ENCODE results near the gene DNASE2. TPM values are rescaled to one million over a fixed set of nuclear protein-coding genes. Genes with fewer than 3 reads are reported as not detected.
"Not testable (repeated sequence)": the region's sequence is repeated elsewhere in the genome, so short reads cannot be mapped to it uniquely, and the experiment has no call there.

Gene DNASE2
- total RNA-seq, 1 donor from 2014 or later = 23.6 TPM

DNA sequence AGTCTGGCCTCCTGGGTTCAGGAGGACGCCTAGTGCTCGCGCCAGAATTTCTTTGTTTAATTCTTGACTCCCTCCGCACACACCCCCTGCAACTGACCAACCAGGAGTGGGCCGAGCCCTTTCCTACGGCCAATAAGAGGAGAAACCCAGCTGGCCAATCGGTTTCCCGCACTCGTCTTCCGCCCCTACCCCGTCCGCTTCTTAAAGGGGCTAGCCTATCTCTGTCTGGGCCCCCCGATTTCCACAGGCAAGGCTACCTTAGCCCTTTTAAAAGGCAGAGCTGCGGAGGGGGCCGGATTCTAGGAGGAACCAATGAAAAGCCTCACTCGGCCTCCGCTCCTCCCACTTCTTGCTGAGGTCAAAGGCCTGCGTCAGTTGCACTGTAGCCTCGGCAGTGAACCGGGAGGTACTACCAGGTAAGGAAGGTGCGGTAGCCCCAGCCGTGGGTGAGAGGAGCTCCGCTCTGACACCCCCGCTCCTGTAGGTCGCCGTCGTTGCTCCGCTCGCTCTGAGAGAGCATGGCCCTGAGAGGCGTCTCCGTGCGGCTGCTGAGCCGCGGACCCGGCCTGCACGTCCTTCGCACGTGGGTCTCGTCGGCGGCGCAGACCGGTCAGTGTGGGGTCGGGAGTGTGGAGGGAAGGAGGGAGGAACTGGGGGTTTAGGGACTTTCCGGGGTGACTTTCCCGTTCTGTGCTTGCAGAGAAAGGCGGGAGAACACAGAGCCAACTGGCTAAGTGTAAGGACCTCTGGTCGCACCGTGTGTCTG lies 9.7 kb upstream of the DNASE2 start, which contains the start of gene GCDH:
GCDH (plus strand) TSS at position 374 of the 766 bp plus-strand sequence; CDS start at position 519, 145 bp downstream.
- intact Hi-C loops (cut with DNase I) = loop anchor here (10.0 kb wide), 1 partner anchor 1546 kb away; the partner anchor contains the start of genes CCDC159 and TMEM205
- Histone ChIP-seq H3K9me3 (no peaks in the 10 kb centered on the region), H3K27ac (peak within 1 kb of the TSS; percentile 71), H3K4me3 (peak within 1 kb of the TSS; percentile 89 to 92), H3K4me1 (peaks cover 16% of the 10 kb centered on the region), H3K36me3 (peaks cover 0 to 16% of the 10 kb centered on the region in 2 donors), H3K27me3 (no peaks in the 10 kb centered on the region)
- peak; percentile 99 for DNase-seq (ENCODE audit: extremely low spot score in 2 of 2)
- TF ChIP-seq POLR2AphosphoS5 (IDR thresholded peaks at IDR 0.05; ENCODE audit: insufficient read depth in 1 of 2, low read depth in 1 of 2) (peak; percentile 89 to 93), POLR2A (IDR thresholded peaks at IDR 0.05) (peak in 1 of 2 donors; percentile 40)
- TF ChIP-seq, protein P1, sequence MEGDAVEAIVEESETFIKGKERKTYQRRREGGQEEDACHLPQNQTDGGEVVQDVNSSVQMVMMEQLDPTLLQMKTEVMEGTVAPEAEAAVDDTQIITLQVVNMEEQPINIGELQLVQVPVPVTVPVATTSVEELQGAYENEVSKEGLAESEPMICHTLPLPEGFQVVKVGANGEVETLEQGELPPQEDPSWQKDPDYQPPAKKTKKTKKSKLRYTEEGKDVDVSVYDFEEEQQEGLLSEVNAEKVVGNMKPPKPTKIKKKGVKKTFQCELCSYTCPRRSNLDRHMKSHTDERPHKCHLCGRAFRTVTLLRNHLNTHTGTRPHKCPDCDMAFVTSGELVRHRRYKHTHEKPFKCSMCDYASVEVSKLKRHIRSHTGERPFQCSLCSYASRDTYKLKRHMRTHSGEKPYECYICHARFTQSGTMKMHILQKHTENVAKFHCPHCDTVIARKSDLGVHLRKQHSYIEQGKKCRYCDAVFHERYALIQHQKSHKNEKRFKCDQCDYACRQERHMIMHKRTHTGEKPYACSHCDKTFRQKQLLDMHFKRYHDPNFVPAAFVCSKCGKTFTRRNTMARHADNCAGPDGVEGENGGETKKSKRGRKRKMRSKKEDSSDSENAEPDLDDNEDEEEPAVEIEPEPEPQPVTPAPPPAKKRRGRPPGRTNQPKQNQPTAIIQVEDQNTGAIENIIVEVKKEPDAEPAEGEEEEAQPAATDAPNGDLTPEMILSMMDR (IDR thresholded peaks at IDR 0.05) = no peak

DNA sequence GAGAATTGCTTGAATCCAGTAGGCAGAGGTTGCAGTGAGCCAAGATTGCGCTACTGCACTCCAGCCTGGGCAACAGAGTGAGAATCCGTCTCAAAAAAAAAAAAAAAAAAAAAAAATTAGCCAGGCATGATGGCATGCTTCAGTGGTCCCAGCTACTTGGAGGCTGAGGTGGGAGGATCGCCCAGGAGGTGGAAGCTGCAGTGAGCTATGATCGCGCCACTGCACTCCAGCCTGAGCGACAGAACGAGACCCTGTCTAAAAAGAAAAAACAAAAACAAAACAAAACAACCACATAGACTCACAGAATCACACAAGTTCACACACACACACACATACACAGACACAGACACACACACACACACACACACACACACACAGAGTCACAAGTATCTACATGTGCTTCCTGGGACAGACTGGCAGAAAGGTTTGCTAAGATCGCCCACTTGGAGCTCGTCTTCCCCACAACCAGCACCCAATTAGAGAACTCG lies 9.1 kb upstream of the DNASE2 start:
- Histone ChIP-seq H3K36me3 (peaks cover 0 to 16% of the 10 kb centered on the region in 2 donors), H3K27ac (peak overlapping the region; percentile 71), H3K4me1 (peaks cover 22% of the 10 kb centered on the region), H3K4me3 (peak overlapping the region in 1 of 2 donors; percentile 89)
- DNase-seq (ENCODE audit: extremely low spot score in 2 of 2); H3K27me3 ChIP-seq; H3K9me3 ChIP-seq: not testable (repeated sequence)
- intact Hi-C loops (cut with DNase I) = loop anchor here (10.0 kb wide), 1 partner anchor 1546 kb away; the partner anchor contains the start of genes CCDC159 and TMEM205

DNA sequence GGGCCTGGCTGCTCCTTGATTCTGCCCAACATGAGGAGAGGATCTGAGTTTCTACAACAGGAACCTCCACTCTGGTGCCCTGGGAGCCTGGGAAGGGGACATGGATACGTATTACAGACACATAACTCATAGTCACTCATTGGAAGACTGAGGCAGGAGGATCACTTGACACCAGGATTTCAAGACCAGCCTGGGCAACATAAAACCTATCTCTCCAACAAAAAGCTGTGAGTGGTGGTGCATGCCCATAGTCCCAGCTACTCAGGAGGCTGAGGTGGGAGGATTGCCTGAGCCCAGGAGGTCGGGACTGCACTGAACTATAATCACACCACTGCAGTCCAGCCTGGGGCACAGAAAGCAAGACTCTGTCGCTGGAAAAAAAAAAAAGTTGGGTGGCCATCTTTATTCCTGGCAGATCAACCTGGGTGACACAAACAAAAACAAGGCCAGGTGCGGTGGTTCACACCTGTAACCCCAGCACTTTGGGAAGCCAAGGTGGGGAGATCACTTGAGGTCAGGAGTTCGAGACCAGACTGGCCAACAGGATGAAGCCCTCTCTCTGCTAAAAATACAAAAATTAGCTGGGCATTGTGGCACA lies 6.9 kb upstream of the DNASE2 start:
- no peak for DNase-seq (ENCODE audit: extremely low spot score in 2 of 2)
- Histone ChIP-seq H3K4me1 (peaks cover 30% of the 10 kb centered on the region), H3K4me3 (no peak overlapping the region), H3K27me3 (no peaks in the 10 kb centered on the region), H3K36me3 (no peaks in the 10 kb centered on the region), H3K9me3 (peaks cover 8% of the 10 kb centered on the region), H3K27ac (no peak overlapping the region)
- intact Hi-C loops (cut with DNase I) = no loop called here
- no peak for TF ChIP-seq POLR2AphosphoS5 (IDR thresholded peaks at IDR 0.05; ENCODE audit: insufficient read depth in 1 of 2, low read depth in 1 of 2)
- TF ChIP-seq POLR2A (IDR thresholded peaks at IDR 0.05) = no peak
- TF ChIP-seq, protein P1 (IDR thresholded peaks at IDR 0.05) = no peak

DNA sequence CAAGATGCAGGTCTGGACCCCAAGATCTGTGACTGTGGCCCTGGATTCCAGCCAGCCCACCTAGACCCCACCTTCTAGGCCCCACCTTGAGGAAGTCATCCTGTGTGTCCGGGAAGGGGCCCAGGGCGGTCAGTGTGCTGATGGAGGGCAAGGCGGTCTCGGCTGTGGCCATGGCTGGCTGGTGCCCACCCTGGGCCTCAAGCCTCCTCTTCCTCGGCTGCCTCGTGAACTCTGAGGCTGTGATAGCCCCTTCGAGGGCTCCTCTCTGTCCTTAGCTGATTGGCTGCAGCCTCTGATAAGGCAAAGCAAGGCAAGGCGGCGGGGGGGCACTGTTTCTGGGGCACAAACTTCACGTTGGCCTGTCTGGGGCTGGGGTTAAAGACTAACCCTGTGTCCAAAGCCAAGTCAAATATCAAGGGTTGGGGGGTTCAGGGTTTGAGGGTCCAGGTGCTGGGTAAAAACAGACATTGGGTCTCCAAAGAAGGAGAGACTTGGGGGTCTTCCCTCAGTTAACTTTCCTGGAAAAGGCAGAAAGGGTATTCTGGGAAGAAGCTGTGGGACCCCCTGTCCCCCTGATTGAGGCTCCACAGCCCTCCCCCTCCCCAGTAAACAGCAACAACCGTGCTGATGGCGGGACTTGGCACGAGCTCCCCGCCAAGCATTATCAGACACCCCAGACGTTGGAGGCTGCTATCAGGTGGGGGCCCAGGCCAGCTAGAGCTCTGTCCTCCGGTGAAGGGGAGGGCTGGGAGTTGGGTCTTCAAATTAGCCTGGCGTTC lies 5.9 kb upstream of the DNASE2 start, which contains the start of gene KLF1:
KLF1 (minus strand) TSS at position 233 of the 779 bp plus-strand sequence; CDS start at position 172, 61 bp downstream.
- Histone ChIP-seq H3K36me3 (no peaks in the 10 kb centered on the region), H3K4me3 (peak within 1 kb of the TSS in 1 of 2 donors; percentile 29), H3K9me3 (peaks cover 8% of the 10 kb centered on the region), H3K27me3 (no peaks in the 10 kb centered on the region), H3K4me1 (peaks cover 25% of the 10 kb centered on the region), H3K27ac (no peak within 1 kb of the TSS)
- TF ChIP-seq POLR2A (IDR thresholded peaks at IDR 0.05) = no peak
- TF ChIP-seq POLR2AphosphoS5 (IDR thresholded peaks at IDR 0.05; ENCODE audit: insufficient read depth in 1 of 2, low read depth in 1 of 2) = no peak
- TF ChIP-seq, protein P1 (IDR thresholded peaks at IDR 0.05) = no peak
- intact Hi-C loops (cut with DNase I) = no loop called here
- no peak for DNase-seq (ENCODE audit: extremely low spot score in 2 of 2)

DNA sequence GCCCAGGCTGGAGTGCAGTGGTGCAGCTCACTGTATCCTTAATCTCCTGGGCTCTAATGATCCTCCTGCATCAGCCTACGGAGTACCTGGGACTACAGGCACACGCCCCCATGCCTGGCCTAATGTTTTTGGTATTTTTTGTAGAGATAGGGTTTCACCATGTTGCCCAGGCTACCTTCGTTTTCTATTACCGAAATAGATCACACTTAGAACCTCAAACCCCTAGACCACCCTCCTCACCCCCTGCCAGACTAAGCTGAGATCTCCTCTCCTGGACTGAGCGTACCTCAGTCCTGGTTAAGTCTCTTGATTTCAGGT lies 5.4 kb upstream of the DNASE2 start:
- Histone ChIP-seq H3K27ac (no peak overlapping the region), H3K4me3 (no peak overlapping the region), H3K9me3 (peaks cover 8% of the 10 kb centered on the region), H3K27me3 (no peaks in the 10 kb centered on the region), H3K4me1 (peaks cover 20% of the 10 kb centered on the region), H3K36me3 (no peaks in the 10 kb centered on the region)
- intact Hi-C loops (cut with DNase I) = no loop called here
- DNase-seq (ENCODE audit: extremely low spot score in 2 of 2) = no peak
- TF ChIP-seq POLR2A (IDR thresholded peaks at IDR 0.05) (no peak), POLR2AphosphoS5 (IDR thresholded peaks at IDR 0.05; ENCODE audit: insufficient read depth in 1 of 2, low read depth in 1 of 2) (no peak)
- TF ChIP-seq, protein P1 (IDR thresholded peaks at IDR 0.05) = no peak

Data from vagina (tissue), 2 donors.